NCI-H1048 (cell line): Measurements from ENCODE around the gene ISYNA1.

Experiments used
- DNase-seq: peaks from one replicate; lab custom pipeline; 2025; lab: John Stamatoyannopoulos, UW

ISYNA1 gene

DNA sequence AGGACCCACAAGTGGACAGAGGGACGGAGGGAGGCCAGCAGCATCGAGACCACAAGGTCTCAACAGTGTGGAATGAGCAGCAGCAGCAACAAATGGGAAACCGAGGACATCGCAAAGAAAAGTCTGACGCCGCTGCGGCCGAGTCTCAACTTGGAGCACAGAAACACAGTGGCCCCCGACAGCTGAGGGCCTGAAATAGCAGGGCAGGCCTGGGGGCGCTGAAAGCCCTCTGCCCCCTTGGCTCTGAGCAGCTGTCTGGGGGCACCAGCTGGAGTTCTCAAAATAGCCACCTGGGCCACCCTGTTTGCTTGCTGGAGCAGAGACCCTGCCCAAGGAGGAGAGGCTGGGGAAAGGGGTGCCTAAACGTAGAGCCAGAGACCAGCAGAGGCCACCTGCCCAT, 5.9 kb upstream of the ISYNA1 start:
- DNase-seq = no peak

DNA sequence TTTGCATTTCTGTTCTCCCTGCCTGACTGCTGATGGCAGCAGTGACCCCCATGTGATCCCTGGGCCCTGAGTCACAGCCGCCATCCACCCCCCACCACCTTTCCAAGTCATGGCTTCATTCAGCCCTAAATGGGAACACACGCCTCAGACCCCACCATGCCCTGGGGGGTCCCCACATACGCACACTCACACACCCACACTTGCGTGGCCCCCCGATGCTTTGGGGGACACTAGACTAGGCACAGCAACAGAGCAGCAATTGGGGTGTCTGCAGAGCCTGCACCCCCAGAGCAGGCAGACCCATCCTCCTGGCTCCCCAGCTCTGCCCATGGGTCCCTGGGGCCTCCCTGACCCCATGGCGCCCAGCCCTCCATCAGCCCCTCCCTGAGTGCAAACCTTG, 5.5 kb upstream of the ISYNA1 start:
- DNase-seq = no peak

DNA sequence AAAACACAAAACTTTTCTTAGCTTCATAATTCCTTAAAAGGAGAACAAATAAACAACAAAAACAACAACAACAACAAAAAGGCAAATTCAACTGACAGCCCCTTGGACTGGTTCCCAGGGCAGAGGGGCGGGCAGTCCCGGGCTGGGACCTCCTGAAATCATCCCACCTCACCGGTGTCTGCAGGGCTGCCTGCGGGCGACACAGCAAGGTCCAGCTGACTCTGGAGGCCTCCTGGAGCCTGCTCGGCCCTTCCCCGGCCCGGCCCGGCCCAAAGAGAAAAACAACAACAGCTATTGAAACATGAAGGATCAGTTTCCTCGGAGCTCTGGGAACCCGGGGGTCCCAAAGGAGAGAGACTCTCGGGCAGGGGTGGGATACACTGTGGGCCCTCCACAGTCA, 5.0 kb upstream of the ISYNA1 start:
- DNase-seq = no peak

DNA sequence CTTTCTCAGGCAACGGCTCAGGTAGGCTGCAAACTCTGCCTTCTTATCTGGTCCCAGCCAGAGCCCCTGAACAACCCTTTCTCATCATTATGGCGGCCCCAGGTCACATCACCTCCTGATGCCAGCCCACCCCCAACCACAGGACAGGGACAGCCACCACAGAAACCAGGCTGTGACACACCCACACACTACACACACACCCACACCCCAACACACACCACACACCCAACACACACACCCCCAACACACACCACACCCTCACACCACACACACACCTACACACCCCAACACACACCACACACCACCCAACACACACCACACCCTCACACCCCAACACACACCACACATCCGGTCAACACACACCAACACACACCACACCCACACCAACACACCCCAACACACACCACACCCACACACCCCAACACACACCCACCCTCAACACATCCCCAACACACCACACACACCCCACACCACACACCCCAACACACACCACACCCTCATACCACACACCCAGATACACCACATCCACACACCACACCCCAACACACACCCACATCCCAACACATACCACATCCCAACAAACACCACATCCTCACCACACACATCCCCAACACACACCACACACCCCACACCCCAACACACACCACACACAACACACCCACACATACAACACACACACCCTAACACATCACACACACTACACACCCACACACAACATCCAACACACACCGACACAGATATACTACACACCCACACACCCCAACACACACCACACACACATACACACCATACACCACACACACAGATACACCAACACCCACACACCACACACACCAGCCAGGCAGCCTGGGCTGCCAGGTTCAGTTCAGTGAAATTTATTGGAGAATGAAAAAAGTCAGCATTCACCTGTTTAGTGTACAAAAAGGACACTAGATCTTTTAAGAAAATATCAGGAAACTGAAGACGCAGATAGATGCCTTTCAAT, 4.2 kb upstream of the ISYNA1 start:
- no peak for DNase-seq

DNA sequence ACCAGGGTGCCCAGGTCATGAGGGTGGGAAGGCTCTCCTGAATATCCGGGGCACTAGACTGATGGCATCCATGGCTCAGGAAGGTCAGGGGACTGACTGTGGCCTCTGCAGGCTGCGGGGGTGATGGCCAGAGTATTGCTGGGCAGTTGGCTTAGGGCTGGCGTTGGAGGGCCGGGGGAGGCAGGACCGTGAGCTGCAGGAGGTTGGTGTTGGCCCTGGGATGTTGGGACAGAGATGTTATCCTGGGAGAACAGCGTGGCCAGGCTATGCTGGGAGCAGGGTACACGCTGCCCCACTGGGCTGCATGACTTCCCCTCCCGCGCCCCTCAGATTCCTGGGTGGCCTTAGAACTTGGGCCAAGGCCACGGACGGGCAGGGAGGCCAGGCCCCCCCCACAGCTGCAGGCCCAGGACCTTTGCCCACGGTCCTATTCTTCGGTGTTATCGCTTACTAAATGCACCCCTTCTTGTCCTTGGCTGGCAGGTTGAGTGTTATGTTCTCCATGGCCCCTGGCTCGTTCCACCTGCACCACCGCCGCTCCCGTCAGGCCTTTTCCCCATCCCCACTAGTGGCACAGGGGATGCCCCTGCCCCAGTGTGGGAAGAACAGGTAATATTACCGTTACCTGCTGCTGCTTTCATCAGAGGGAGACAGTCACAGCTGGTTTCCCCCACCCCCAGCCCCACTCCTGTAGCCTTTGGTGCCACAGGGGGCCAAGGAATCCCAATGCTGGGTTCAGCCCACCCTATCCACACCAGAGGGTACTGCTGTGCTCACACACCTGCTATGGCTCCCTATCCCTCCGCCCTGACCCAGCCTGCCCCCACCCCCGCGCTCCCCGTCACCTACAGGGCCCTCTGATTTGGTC, 3.2 kb upstream of the ISYNA1 start:
- DNase-seq = no peak

DNA sequence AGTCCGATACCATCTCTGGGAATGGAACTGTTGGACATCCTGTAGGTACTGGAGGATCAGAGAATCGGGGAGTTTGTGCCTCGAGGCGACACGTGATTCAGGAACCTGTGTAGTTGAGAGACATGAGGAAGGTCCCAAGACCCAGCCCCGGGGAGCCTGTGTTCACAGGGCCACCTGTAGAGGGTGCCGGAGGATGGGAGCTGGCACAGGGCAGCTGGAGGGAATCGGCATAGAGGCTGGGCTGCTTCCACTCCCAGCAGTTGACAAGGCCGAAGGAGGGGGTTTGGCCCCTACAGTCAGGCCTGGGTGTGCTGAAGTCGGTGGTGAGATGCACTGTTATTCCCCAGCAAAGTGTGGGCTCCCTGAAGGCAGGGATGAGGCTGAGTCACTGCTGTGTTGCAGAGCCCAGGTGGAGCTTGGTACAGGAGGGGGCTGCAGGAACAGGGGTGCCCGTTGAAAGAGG, 2.5 kb upstream of the ISYNA1 start:
- DNase-seq = no peak

DNA sequence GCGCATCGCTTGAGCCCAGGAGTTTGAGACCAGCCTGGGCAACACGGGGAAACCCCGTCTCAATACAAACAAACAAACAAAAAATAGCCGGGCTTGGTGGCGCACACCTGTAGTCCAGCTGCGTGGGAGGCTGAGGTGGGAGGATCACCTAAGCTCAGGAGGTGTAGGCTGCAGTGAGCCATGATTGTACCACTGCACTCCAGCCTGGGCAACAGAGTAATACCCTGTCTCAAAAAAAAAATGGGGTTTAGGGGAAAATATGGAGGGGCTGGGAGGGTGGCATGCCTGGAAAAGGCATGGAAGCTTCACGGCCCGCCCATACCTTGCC, 1.9 kb upstream of the ISYNA1 start:
- no peak for DNase-seq

DNA sequence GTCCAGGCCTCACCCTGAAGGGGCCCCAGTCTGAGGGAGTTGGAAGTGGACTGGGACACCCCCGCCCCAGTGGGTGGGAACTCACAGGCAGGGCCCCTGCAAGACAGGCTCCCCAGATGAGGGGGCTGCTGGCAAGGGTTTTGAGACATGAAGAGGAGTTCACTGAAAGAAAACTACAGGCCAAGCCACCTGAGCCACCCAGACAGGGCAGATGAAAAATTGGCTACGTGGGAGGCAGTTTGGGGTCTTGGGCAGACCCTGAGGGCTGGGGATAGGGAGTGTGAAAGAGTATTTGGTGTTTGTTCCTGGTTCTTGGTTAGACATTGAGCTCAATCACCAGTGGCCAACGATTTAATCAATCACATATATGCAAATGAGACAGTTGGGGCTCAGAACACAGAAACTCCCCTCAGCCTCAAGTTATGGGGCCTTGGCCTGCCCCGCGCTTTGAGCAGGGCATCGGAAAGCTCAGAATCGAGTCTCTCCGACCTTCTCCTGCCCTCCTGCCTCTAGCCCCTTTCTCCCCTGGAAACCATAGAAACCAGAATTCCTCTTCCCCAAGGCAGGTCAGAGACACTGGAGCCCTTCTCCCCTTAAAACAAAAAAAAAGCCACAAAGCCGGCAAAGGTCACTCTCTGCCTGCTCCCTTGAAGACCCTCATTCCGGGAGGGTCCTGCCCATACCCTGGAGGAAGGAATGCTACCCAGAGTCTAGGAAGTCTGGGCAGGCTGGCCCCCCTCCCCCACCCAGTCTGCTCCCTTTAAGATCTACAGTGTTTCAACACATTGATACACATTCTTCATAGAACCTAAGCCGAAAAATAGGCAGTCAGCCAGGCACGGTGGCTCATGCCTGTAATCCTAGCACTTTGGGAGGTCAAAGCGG, 1.3 kb upstream of the ISYNA1 start:
- DNase-seq = no peak

DNA sequence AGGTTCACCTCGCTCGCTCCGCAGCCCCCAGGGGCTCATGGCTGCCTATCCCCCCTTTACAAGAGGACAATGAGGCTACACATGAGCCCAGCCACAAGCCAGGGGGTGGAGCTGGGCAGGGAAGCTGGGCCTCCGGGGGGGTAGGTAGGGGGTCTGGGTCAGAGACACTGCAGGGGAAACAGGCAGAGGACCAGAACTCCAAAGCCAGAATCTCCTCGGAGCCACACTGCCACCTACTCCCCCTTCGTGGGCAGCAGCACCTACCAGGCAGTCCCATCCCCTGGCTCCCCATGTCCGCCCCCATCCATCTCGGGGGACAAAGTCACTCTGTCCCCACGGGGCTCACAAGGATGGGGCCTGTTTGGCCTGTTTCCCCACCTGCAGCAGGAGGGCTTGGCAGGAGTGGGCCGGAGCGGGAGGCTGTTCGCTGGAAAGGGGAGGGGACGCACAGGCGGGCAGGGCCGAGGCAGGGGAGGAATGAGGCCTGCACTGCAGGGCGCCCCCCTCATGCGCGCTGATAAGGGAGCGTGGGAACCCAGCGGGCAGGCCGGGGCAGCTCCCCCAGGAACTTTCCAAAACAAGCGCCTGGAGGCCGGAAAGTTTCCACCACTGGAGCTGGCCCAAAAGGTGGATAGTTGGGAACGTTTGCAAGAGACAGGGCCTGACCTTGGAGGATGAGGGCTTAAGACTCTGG, 545 bp upstream of the ISYNA1 start:
- DNase-seq = no peak

DNA sequence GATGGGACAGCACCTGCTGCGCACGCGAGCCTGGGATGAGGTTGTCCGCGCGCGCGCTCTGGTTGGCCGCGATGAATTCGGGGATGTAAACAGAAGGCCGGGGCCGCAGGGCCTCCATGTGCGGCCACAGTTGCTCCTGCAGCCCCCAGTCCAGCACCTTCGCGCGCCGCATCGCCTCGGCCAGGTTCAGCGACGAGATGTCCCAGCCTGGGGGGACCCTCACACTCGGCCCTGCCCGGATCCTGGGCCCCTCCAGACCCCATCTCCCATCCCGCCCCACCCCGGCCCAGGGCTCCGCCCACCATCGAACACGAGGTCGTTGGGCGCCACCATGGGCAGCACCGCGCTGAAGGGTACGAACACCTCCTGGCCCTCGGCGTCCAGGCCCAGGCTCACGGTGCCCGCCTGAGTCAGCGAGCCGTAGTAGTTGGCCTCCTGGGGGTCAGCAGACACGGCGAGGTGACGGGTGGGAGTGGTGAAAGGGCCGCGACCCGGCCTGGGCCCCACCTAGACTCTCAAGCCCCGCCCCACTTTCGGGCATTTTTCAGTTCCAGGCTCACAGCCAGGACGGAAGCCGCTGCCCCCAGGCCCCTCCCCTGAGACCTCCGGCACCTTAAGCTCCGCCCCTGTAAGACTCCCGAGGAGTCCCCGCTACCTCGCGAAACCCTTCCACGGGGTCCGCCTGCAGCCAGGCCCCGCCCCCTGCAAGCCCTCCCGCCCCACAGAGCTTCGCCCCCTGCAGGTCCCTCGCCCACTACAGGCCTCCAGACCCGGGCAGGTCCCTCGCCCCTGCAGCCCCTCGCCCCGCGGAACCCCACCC, 1.1 kb downstream of the ISYNA1 start:
- DNase-seq = peak; percentile 71

DNA sequence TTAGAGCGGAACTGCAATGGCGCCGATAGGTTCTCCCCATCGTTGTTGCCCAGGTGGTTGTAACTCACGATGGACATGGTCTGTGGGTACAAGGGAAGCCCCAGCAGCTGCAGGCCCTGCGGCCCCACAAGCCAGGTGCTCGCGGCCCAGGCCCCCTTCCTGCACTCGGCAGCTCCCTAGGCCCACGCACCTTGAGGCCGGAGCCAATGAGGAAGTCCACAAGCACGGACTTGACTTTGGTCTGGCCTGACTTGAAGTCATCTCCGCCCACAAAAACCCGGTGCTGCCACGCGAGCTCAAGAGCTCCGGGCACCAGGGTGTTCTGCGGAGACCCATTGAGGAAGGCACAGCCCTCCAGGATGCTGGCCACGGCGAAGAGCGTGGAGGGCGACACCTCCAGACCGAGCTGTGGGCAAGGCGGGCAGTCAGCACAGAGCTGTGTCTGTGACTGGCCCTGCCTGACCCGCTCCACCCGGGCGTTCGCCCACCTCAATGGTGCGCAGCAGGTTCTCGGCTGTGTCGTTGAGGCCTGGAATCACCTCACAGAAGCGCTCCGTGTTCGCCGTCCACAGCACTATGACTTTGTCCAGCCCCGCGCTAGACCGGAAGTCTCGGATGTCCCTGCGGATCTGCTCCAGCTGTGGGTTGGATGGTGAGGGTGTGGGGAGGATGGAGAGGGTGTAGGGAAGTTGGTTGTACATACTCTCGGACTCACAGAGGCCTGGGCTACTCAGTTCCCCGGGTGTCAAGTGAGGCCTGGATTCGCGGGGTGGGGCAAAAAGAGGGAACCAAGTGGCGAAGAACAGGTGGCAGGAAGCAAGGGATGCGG, 1.9 kb downstream of the ISYNA1 start:
- no peak for DNase-seq

DNA sequence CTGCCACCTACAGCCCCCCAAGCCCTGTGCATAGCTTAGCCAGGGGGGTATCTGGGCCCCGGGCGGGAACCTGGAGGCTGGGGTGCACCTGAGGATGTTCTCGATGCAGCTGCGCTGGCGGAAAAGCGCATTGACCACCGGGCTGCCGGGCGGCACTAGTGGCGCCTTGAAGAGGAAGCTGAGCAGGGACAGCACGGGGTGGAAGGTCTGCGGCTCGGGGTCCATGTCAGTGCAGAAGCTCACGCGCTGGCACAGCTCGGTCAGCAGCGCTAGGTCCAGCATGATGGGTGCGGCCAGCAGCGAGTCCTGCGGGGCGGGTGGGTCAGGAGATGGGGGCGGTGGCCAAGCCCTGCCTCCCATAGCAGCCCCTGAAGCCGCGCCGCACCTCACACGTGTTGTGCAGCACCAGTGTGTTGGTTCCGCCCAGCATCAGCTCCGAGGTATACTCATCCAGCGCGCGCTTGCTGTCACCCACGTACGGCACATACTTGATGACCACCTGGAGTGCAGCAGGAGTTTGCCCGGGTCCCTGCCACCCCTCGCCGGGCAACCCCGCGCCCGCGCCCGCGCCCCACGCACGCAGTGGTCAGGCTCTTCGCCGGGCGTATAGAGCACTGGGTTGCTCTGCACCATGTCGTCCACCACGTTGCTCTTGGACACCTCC, 2.6 kb downstream of the ISYNA1 start:
- no peak for DNase-seq

DNA sequence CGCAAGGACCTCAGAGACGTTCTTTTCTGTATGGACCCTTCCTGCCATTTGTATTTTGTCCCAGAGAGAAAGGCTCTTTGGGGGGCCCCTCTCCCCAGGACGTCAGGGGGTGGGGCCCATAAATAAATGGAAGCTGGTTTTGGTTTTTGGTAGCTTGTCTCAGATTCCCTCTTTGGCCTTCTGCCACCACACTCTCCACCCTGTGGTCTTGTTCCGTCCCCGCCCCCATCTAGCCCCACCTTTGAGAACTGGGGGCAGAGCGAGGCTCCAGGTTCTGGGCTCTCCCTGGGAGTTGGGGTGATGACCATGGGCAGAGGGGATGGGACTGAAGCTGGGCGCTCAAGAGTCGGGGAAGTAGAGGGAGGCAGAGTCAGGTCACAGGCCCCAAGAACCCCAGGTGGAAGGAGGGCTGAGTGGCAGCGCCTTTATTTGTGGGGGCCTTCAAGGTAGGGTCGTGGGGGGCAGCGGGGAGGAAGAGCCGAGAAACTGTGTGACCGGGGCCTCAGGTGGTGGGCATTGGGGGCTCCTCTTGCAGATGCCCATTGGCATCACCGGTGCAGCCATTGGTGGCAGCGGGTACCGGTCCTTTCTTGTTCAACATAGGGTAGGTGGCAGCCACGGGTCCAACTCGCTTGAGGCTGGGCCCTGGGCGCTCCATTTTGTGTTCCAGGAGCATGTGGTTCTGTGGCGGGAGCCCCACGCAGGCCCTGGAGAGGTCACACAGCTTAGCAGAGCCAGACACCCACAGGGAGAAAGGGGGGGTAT, 3.3 kb downstream of the ISYNA1 start:
- no peak for DNase-seq

DNA sequence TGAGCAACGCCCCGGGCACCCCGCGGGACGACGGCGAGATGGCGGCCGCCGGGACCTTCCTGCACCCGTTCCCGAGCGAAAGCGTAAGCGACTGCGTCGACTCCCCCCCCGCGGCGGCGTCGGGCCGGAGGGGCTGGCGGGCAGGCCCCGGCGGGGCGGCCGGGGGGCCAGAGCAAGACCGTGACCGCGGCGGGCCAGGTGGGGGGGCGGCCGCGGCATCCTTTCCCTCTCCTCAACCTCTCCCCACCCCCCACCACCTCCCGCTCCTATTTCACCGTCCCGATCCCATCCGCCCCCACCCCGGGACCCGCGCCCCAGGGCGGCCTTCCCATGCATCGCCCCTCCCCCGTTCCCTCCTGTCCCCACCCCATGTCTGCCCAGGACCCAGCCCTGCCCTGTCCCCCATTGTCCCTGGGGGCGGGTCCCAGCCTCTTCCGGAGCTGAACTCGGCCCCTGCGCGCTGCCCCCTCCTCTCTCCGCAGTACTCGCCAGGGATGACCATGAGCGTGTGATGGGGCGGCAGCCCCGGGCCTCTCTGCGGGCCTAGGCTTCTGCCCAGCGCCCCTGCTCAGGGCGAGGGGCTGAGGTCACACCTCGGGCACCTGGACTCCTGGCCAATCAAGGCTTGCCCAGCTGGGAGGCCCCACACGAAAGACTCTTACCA, 4.1 kb downstream of the ISYNA1 start:
- DNase-seq = no peak

DNA sequence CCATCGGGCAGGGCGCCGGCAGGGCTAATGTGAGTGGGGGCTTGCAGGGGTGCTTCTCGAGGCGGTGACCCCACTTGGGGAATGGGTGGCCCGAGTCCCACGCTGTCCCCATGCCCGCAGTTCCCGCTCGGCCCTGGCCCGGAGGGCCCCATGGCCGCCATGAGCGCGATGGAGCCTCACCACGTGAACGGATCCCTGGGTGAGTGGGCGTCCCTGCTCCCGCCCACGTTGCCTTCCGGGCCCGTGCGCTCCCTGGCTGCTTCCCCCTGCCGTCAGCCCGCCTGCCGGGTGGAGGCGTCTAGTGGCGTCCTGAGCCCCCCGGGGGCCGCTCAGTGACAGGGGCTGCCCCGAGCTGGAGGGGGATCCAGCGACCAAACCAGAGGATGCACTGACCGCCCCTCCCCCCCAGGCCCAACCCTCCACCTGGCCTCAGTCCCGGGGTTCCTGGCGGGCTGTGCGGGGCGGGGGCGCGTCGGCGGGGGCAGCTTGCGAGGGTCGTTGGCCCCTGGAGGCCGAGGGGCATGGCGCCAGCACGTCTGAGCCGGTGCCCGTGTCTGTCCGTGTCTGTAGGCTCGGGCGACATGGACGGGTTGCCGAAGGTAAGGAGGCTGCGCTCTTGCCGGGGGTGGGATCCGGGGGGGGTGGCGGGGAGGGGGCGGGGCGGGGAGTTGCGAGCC, 4.8 kb downstream of the ISYNA1 start:
- DNase-seq = no peak

DNA sequence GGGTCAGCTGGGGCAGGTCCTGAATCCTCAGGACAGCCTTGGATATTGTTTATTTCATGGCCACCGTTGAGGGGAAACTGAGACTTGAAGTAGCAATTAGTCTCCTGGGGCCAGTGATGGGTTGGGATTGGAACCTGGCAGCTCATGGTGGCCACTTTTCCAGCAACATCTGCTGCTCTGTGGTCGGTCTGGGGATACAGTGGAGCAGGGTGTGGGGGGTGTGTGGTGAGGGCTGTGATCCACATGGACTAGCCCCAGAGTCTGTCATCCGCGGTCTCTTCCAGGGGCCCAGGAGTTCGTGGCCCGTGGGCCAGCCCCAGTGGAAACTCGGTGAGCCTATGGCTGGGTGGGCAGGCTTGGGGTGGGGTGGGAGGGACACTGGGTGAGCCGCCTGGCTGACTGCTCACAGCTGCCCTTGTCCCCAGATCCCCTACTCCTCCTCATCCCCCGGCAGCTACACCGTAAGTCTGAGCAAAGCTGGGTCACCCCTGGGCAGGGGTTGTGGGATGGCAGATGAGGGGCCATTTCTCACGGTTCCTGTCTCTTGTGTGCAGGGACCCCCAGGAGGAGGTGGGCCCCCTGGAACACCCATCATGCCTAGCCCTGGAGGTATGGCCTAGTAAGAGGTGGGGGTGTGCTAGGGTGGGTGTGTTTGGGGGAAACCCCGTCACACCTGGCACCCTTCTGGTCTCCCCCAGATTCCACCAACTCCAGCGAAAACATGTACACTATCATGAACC, 5.5 kb downstream of the ISYNA1 start:
- no peak for DNase-seq
